D341Med (cell line): ENCODE results near the gene LRTM2.

Experiments
- DNase-seq: peaks from one replicate; pipeline ENCODE4 v3.0.0; 2012; ENCODE audit warnings: low spot score

Gene LRTM2

GRCh38 chr12:1820191-1820895 is at the start of gene LRTM2:
Gene LRTM2, plus strand, starts transcription at chr12:1820565. Its CDS starts 7,584 bp downstream, at chr12:1828149.
- DNase-seq, result no peak

- DNase-seq, result no peak
Observed at GRCh38 chr12:1773937-1774655, 46.3 kb upstream of the LRTM2 start.

GRCh38 chr12:1776170-1776921 is 44.0 kb upstream of the LRTM2 start:
- DNase-seq, result peak; percentile 76

GRCh38 chr12:1777798-1778197 is 42.6 kb upstream of the LRTM2 start:
- no peak for DNase-seq

GRCh38 chr12:1778911-1779310 is 41.5 kb upstream of the LRTM2 start:
- no peak for DNase-seq

GRCh38 chr12:1779783-1780182 is 40.6 kb upstream of the LRTM2 start:
- no peak for DNase-seq

- no peak for DNase-seq
Observed at GRCh38 chr12:1781772-1782171, 38.6 kb upstream of the LRTM2 start.

GRCh38 chr12:1782215-1782614 is 38.1 kb upstream of the LRTM2 start:
- DNase-seq, result no peak

GRCh38 chr12:1787714-1788113 is 32.7 kb upstream of the LRTM2 start:
- DNase-seq, result no peak

- no peak for DNase-seq
Observed at GRCh38 chr12:1790444-1790843, 29.9 kb upstream of the LRTM2 start.

GRCh38 chr12:1791104-1791841 is 29.1 kb upstream of the LRTM2 start:
- DNase-seq, result peak; percentile 71

- no peak for DNase-seq
Observed at GRCh38 chr12:1792406-1792805, 28.0 kb upstream of the LRTM2 start.

GRCh38 chr12:1793426-1794210 is 26.7 kb upstream of the LRTM2 start:
- DNase-seq, result no peak

GRCh38 chr12:1794440-1795090 is 25.8 kb upstream of the LRTM2 start:
- DNase-seq, result no peak

GRCh38 chr12:1795221-1795784 is 25.1 kb upstream of the LRTM2 start:
- no peak for DNase-seq

- peak; percentile 97 for DNase-seq
Observed at GRCh38 chr12:1795785-1796514, 24.4 kb upstream of the LRTM2 start.

GRCh38 chr12:1796515-1797010 is 23.8 kb upstream of the LRTM2 start:
- no peak for DNase-seq

- DNase-seq, result no peak
Observed at GRCh38 chr12:1797011-1797901, 23.1 kb upstream of the LRTM2 start.
